Thymus (tissue), 11 donors: ENCODE data around the gene LIPM. TPM values are rescaled to one million over a fixed set of nuclear protein-coding genes. Genes with fewer than 3 reads are reported as not detected.

ENCODE experiments used
- DNase-seq, 9 donors: peaks; one replicate each; pipeline ENCODE4 v3.0.0-alpha.2; 2013; ENCODE audit warnings: low spot score in 9 of 9, low read depth in 6 of 9, missing footprints in 1 of 9
- H3K27ac ChIP-seq, 2 donors: one replicate each; pipeline ENCODE4 v1.5.1; 2013; ENCODE audit warnings: control low read depth in 1 of 2, low read depth in 1 of 2, low read length in 1 of 2, mild to moderate bottlenecking in 1 of 2, moderate library complexity in 1 of 2
- H3K27me3 ChIP-seq, 2 donors: one replicate each; pipeline ENCODE4 v1.5.1; 2013; ENCODE audit warnings: low read length in 1 of 2; ENCODE audit not compliant: control insufficient read depth in 2 of 2, insufficient read depth in 1 of 2
- H3K36me3 ChIP-seq, 2 donors: one replicate each; pipeline ENCODE4 v1.5.1; 2013; ENCODE audit warnings: low read length in 1 of 2, mild to moderate bottlenecking in 1 of 2, moderate library complexity in 1 of 2; ENCODE audit not compliant: control insufficient read depth in 2 of 2, insufficient read depth in 2 of 2
- H3K4me1 ChIP-seq, 2 donors: one replicate each; pipeline ENCODE4 v1.5.1; 2013; ENCODE audit warnings: low read length in 2 of 2; ENCODE audit not compliant: control insufficient read depth in 2 of 2, insufficient read depth in 2 of 2
- H3K4me3 ChIP-seq, 2 donors: one replicate each; pipeline ENCODE4 v1.5.1; 2013; ENCODE audit warnings: low read length in 2 of 2, control low read depth in 1 of 2, mild to moderate bottlenecking in 1 of 2
- H3K9me3 ChIP-seq, 2 donors: one replicate each; pipeline ENCODE4 v1.5.1; 2013; ENCODE audit warnings: low read length in 1 of 2, mild to moderate bottlenecking in 1 of 2; ENCODE audit not compliant: control insufficient read depth in 2 of 2, insufficient read depth in 1 of 2
- WGBS: extraction: QIAGEN DNeasy Blood & Tissue Kit; methylation state at CpG from one replicate; pipeline ENCODE4 v1.1.7; 2013; 5-methylcytosine and 5-hydroxymethylcytosine counted together
- polyA plus RNA-seq: library from polyadenylated mRNA; stranded (reverse); fragments of 200-250 nt; gene quantifications from one replicate; pipeline ENCODE4 v1.2.3, GENCODE V29; 2013
- total RNA-seq: library from RNA; stranded (reverse); fragments of 120-200 nt; gene quantifications from one replicate; pipeline ENCODE4 v1.2.4, GENCODE V29; 2013
- donor health status: healthy.

LIPM gene
- total and polyA plus RNA-seq, 2 donors: 0.57 TPM; not detected in 1

DNA sequence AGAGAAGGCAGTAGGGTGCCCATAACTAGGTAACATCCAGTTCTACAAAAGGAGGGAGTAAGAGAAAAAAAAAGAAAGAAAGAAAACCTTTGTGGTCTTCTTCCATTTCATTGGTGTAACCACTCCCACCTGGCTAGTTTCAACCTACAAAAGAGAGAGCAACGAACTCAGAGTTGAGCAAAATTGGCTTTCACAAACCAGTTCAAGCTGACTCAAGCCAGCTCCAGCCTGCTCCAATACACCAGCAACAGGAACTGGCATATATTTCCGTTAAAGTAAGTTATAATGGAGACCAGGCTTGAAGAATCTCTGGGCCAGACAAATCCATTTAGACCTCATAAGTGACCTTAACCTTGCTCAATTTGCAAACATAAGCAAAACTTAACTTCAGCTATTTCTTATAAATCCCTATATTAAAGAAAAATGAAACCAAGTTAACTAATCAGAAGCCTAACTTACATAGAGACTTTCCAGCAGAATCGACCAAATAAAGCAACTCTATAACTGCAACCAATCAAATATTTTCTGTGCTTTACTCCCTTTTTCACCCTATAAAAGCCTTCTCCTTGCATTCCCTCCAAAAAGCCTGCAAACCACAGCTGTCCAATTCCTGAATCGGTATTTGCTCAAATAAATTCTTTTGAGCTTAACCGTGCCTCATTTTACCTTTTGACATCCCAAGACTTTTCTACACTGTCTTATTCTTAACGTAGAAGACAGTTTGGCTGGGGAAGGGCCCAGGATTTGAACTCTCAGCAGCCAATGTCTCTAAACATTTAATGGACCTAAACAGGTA is 39.0 kb downstream of the LIPM start:
- no peak overlapping the region for H3K4me3 ChIP-seq
- H3K9me3 ChIP-seq: no peaks in the 10 kb centered on the region
- H3K27ac ChIP-seq: no peak overlapping the region
- 88% methylated on average over 6 of the region's 6 CpGs for WGBS
- H3K27me3 ChIP-seq: no peaks in the 10 kb centered on the region
- no peaks in the 10 kb centered on the region for H3K4me1 ChIP-seq
- no peaks in the 10 kb centered on the region for H3K36me3 ChIP-seq
- DNase-seq: no peak

- Histone ChIP-seq H3K9me3 (no peaks in the 10 kb centered on the region), H3K27ac (no peak overlapping the region), H3K27me3 (no peaks in the 10 kb centered on the region), H3K36me3 (no peaks in the 10 kb centered on the region), H3K4me3 (no peak overlapping the region), H3K4me1 (no peaks in the 10 kb centered on the region)
- WGBS: 95% methylated on average over 4 of the region's 4 CpGs
- no peak for DNase-seq
Measured at GRCh38 chr10:88843171-88843570, 40.6 kb downstream of the LIPM start.

DNA sequence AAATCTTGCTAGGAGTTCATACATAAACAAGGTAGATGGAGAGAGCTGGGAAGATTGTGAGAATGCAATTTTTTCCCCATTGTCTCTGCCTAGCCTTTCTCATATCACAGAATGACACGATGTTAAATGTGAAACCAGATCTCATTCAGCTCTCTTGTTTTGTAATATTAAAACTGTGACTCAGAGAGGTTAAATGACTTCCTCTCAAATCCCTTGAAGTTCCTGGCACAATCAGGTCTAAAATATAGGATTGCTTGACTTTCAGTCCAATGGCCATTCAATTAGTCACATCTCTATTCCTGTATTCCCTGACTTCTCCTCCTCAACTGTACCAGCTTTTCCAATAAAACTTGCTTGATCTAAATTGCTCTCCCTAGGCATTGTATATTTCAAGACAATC is 46.0 kb downstream of the LIPM start:
- WGBS: 9% methylated on average over 1 of the region's 1 CpG
- no peak for DNase-seq
- Histone ChIP-seq H3K4me1 (no peaks in the 10 kb centered on the region), H3K4me3 (no peak overlapping the region), H3K27me3 (no peaks in the 10 kb centered on the region), H3K36me3 (no peaks in the 10 kb centered on the region), H3K9me3 (no peaks in the 10 kb centered on the region), H3K27ac (peak overlapping the region in 1 of 2 donors; percentile 20)

DNA sequence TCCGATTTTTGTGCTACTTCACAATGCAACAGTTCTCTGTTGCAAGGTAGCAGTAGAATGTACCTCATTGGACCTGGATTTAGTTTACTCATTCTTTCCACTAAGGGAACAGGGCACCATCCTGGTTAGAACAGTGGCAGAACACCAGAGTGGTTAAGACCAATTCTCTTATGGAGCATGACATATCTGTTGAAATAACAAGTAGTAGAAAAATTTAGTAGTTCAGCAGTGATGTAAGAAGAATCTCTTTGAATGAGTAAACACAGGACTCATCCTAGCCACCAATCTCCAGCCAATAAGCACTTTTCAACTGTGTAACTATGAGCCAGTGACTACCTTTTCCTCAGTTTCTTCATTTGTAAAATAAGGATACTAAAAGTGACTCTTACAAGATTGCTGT is 46.7 kb downstream of the LIPM start:
- no peaks in the 10 kb centered on the region for H3K4me1 ChIP-seq
- H3K36me3 ChIP-seq: no peaks in the 10 kb centered on the region
- H3K4me3 ChIP-seq: peak overlapping the region in 1 of 2 donors; percentile 1
- WGBS: 96% methylated on average over 1 of the region's 1 CpG
- no peaks in the 10 kb centered on the region for H3K9me3 ChIP-seq
- DNase-seq: no peak
- no peaks in the 10 kb centered on the region for H3K27me3 ChIP-seq
- peak overlapping the region in 1 of 2 donors; percentile 14 for H3K27ac ChIP-seq

GRCh38 chr10:88850712-88851111 is 48.2 kb downstream of the LIPM start:
- 97% methylated on average over 1 of the region's 1 CpG for WGBS
- DNase-seq: no peak
- H3K27me3 ChIP-seq: no peaks in the 10 kb centered on the region
- no peaks in the 10 kb centered on the region for H3K9me3 ChIP-seq
- H3K27ac ChIP-seq: peak overlapping the region in 1 of 2 donors; percentile 55
- no peaks in the 10 kb centered on the region for H3K36me3 ChIP-seq
- no peaks in the 10 kb centered on the region for H3K4me1 ChIP-seq
- peak overlapping the region in 1 of 2 donors; percentile 1 for H3K4me3 ChIP-seq

- peak within 1 kb of the TSS in 1 of 2 donors; percentile 6 for H3K4me3 ChIP-seq
- no peaks in the 10 kb centered on the region for H3K9me3 ChIP-seq
- peak within 1 kb of the TSS in 1 of 2 donors; percentile 55 for H3K27ac ChIP-seq
- 86% methylated on average over 5 of the region's 5 CpGs for WGBS
- no peaks in the 10 kb centered on the region for H3K4me1 ChIP-seq
- no peaks in the 10 kb centered on the region for H3K27me3 ChIP-seq
- DNase-seq: peak in 1 of 9 donors; percentile 41
- H3K36me3 ChIP-seq: no peaks in the 10 kb centered on the region
Measured at GRCh38 chr10:88851706-88852105, 49.2 kb downstream of the LIPM start, which contains the start of gene ANKRD22. Gene ANKRD22 (minus strand): TSS chr10:88851844. CDS start chr10:88851607, 237 bp downstream.

DNA sequence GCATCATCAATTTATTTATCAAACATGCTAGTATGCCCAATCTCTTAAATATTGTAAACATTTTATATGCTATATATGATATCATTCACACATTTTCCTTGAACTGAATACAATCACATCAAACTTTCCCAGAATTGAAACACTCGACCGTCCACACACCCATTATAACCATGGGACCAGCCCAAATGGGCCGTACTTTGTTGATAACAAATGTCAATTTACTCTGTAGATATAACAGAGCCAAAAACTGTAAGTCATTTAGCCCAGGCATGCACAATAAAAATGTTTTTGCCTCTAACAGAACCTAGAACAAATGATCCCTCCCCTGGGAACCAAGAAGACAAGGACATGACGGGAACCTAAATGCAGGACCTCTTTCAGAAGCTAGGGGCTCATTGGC is 49.8 kb downstream of the LIPM start:
- WGBS: 96% methylated on average over 4 of the region's 4 CpGs
- H3K9me3 ChIP-seq: no peaks in the 10 kb centered on the region
- no peak overlapping the region for H3K27ac ChIP-seq
- DNase-seq: no peak
- H3K4me3 ChIP-seq: no peak overlapping the region
- no peaks in the 10 kb centered on the region for H3K4me1 ChIP-seq
- no peaks in the 10 kb centered on the region for H3K27me3 ChIP-seq
- no peaks in the 10 kb centered on the region for H3K36me3 ChIP-seq

GRCh38 chr10:88853155-88853881 is 50.8 kb downstream of the LIPM start:
- 52% methylated on average over 4 of the region's 4 CpGs for WGBS
- DNase-seq: no peak
- no peaks in the 10 kb centered on the region for H3K36me3 ChIP-seq
- no peak overlapping the region for H3K4me3 ChIP-seq
- no peaks in the 10 kb centered on the region for H3K4me1 ChIP-seq
- no peaks in the 10 kb centered on the region for H3K27me3 ChIP-seq
- no peak overlapping the region for H3K27ac ChIP-seq
- H3K9me3 ChIP-seq: no peaks in the 10 kb centered on the region

DNA sequence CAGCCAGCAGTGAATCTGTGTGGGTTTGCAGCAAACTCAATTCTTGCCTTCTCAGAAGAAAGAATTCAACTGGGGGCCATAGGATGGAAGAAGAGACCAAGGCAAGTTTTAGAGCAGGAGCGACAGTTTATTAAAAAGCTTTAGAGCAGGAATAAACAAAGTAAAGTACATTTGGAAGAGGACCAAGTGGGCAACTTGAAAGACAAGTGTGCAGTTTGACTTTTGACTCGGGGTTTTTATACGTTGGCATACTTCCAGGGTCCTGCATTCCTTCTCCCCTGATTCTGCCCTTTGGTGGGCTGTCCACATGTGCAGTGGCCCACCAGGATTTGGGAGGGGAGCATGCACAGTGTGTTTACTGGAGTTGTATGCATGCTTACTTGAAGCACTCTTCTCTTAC is 52.2 kb downstream of the LIPM start:
- Histone ChIP-seq H3K36me3 (no peaks in the 10 kb centered on the region), H3K27ac (no peak overlapping the region), H3K27me3 (no peaks in the 10 kb centered on the region), H3K4me3 (no peak overlapping the region), H3K4me1 (no peaks in the 10 kb centered on the region), H3K9me3 (no peaks in the 10 kb centered on the region)
- no peak for DNase-seq
- WGBS: 96% methylated on average over 3 of the region's 3 CpGs
